ENCODE measurements around the gene UMPS.

The UMPS gene

GRCh38 chr3:124685067-124685466, 45.2 kb upstream of the UMPS start:
- H3K4me3 ChIP-seq (ENCODE audit: low read length in 2 of 2), result no peak overlapping the region
- no CpG with 5 or more reads among the region's 5 CpGs for WGBS, 2 donors (ENCODE audit: extremely low coverage in 2 of 2, insufficient read length in 2 of 2, insufficient replicate concordance in 1 of 2)
- H3K4me2 ChIP-seq (ENCODE audit: insufficient read depth, low read length, poor library complexity, severe bottlenecking), result no peak overlapping the region
- no peak overlapping the region for H2AK5ac ChIP-seq (ENCODE audit: low read depth, low read length)
- H2BK120ac ChIP-seq (ENCODE audit: low read depth, low read length), result no peak overlapping the region
- H3K18ac ChIP-seq (ENCODE audit: low read length), result no peak overlapping the region
- no peak overlapping the region for H2BK15ac ChIP-seq (ENCODE audit: low read length)
- no peak for DNase-seq (ENCODE audit: low spot score)
- no peak overlapping the region for H4K91ac ChIP-seq (ENCODE audit: low read depth, low read length, poor library complexity)
- H2BK5ac ChIP-seq (ENCODE audit: low read length), result no peak overlapping the region
- H3K79me1 ChIP-seq (ENCODE audit: low read depth, low read length), result no peaks in the 10 kb centered on the region
- no peaks in the 10 kb centered on the region for H3K9me3 ChIP-seq (replicated peaks in 1 of 2; ENCODE audit: control insufficient read depth in 2 of 2, insufficient read depth in 1 of 2, low read depth in 1 of 2, low read length in 2 of 2)
- H2AFZ ChIP-seq (ENCODE audit: low read length), result no peak overlapping the region
- H3K4ac ChIP-seq (ENCODE audit: low read length), result no peak overlapping the region
- H2BK12ac ChIP-seq (ENCODE audit: low read length), result no peak overlapping the region
- no peak overlapping the region for H3K23ac ChIP-seq (ENCODE audit: low read depth, low read length, poor library complexity)
- H3K36me3 ChIP-seq (replicated peaks in 1 of 2; ENCODE audit: control insufficient read depth in 2 of 2, insufficient read depth in 2 of 2, low read length in 2 of 2), result no peaks in the 10 kb centered on the region
- H3K9ac ChIP-seq (ENCODE audit: low read depth, low read length, poor library complexity), result no peak overlapping the region
- H3K27ac ChIP-seq (replicated peaks; ENCODE audit: low read length), result no peak overlapping the region
- no peak overlapping the region for H3K14ac ChIP-seq (ENCODE audit: low read length)
- no peak overlapping the region for H4K8ac ChIP-seq (ENCODE audit: low read depth, low read length)
- H3K27me3 ChIP-seq (ENCODE audit: control insufficient read depth in 3 of 3, insufficient read depth in 3 of 3, low read depth in 1 of 3, low read length in 3 of 3), result no peaks in the 10 kb centered on the region
- H3K4me1 ChIP-seq (ENCODE audit: control insufficient read depth in 2 of 2, insufficient read depth in 1 of 2, low read depth in 1 of 2, low read length in 2 of 2), result peaks cover 2 to 14% of the 10 kb centered on the region in 2 donors

GRCh38 chr3:124685481-124685880, 44.8 kb upstream of the UMPS start:
- no peak overlapping the region for H2BK5ac ChIP-seq (ENCODE audit: low read length)
- no peak overlapping the region for H3K18ac ChIP-seq (ENCODE audit: low read length)
- H3K9ac ChIP-seq (ENCODE audit: low read depth, low read length, poor library complexity), result no peak overlapping the region
- H3K4me1 ChIP-seq (ENCODE audit: control insufficient read depth in 2 of 2, insufficient read depth in 1 of 2, low read depth in 1 of 2, low read length in 2 of 2), result peaks cover 2 to 14% of the 10 kb centered on the region in 2 donors
- H3K14ac ChIP-seq (ENCODE audit: low read length), result no peak overlapping the region
- DNase-seq (ENCODE audit: low spot score), result no peak
- H3K36me3 ChIP-seq (replicated peaks in 1 of 2; ENCODE audit: control insufficient read depth in 2 of 2, insufficient read depth in 2 of 2, low read length in 2 of 2), result no peaks in the 10 kb centered on the region
- no peak overlapping the region for H3K4me2 ChIP-seq (ENCODE audit: insufficient read depth, low read length, poor library complexity, severe bottlenecking)
- H2BK15ac ChIP-seq (ENCODE audit: low read length), result no peak overlapping the region
- no peak overlapping the region for H2BK12ac ChIP-seq (ENCODE audit: low read length)
- no peak overlapping the region for H4K8ac ChIP-seq (ENCODE audit: low read depth, low read length)
- no peaks in the 10 kb centered on the region for H3K79me1 ChIP-seq (ENCODE audit: low read depth, low read length)
- no CpG with 5 or more reads among the region's 7 CpGs for WGBS, 2 donors (ENCODE audit: extremely low coverage in 2 of 2, insufficient read length in 2 of 2, insufficient replicate concordance in 1 of 2)
- no peak overlapping the region for H3K27ac ChIP-seq (replicated peaks; ENCODE audit: low read length)
- H3K9me3 ChIP-seq (replicated peaks in 1 of 2; ENCODE audit: control insufficient read depth in 2 of 2, insufficient read depth in 1 of 2, low read depth in 1 of 2, low read length in 2 of 2), result no peaks in the 10 kb centered on the region
- H3K23ac ChIP-seq (ENCODE audit: low read depth, low read length, poor library complexity), result no peak overlapping the region
- no peak overlapping the region for H2BK120ac ChIP-seq (ENCODE audit: low read depth, low read length)
- no peak overlapping the region for H3K4ac ChIP-seq (ENCODE audit: low read length)
- H2AFZ ChIP-seq (ENCODE audit: low read length), result no peak overlapping the region
- H3K27me3 ChIP-seq (ENCODE audit: control insufficient read depth in 3 of 3, insufficient read depth in 3 of 3, low read depth in 1 of 3, low read length in 3 of 3), result no peaks in the 10 kb centered on the region
- H4K91ac ChIP-seq (ENCODE audit: low read depth, low read length, poor library complexity), result no peak overlapping the region
- H3K4me3 ChIP-seq (ENCODE audit: low read length in 2 of 2), result no peak overlapping the region
- no peak overlapping the region for H2AK5ac ChIP-seq (ENCODE audit: low read depth, low read length)

GRCh38 chr3:124686028-124686670, 44.1 kb upstream of the UMPS start:
- no peak overlapping the region for H2AK5ac ChIP-seq (ENCODE audit: low read depth, low read length)
- no peaks in the 10 kb centered on the region for H3K79me1 ChIP-seq (ENCODE audit: low read depth, low read length)
- WGBS, 2 donors (ENCODE audit: extremely low coverage in 2 of 2, insufficient read length in 2 of 2, insufficient replicate concordance in 1 of 2), result no CpG with 5 or more reads among the region's 3 CpGs
- H2AFZ ChIP-seq (ENCODE audit: low read length), result no peak overlapping the region
- no peaks in the 10 kb centered on the region for H3K27me3 ChIP-seq (ENCODE audit: control insufficient read depth in 3 of 3, insufficient read depth in 3 of 3, low read depth in 1 of 3, low read length in 3 of 3)
- H3K23ac ChIP-seq (ENCODE audit: low read depth, low read length, poor library complexity), result no peak overlapping the region
- no peak overlapping the region for H3K9ac ChIP-seq (ENCODE audit: low read depth, low read length, poor library complexity)
- H3K36me3 ChIP-seq (replicated peaks in 1 of 2; ENCODE audit: control insufficient read depth in 2 of 2, insufficient read depth in 2 of 2, low read length in 2 of 2), result no peaks in the 10 kb centered on the region
- H4K91ac ChIP-seq (ENCODE audit: low read depth, low read length, poor library complexity), result no peak overlapping the region
- no peak overlapping the region for H2BK12ac ChIP-seq (ENCODE audit: low read length)
- H2BK15ac ChIP-seq (ENCODE audit: low read length), result no peak overlapping the region
- no peak for DNase-seq (ENCODE audit: low spot score)
- no peak overlapping the region for H3K4me3 ChIP-seq (ENCODE audit: low read length in 2 of 2)
- H3K9me3 ChIP-seq (replicated peaks in 1 of 2; ENCODE audit: control insufficient read depth in 2 of 2, insufficient read depth in 1 of 2, low read depth in 1 of 2, low read length in 2 of 2), result no peaks in the 10 kb centered on the region
- no peak overlapping the region for H3K4me2 ChIP-seq (ENCODE audit: insufficient read depth, low read length, poor library complexity, severe bottlenecking)
- no peak overlapping the region for H2BK5ac ChIP-seq (ENCODE audit: low read length)
- H3K27ac ChIP-seq (replicated peaks; ENCODE audit: low read length), result no peak overlapping the region
- no peak overlapping the region for H4K8ac ChIP-seq (ENCODE audit: low read depth, low read length)
- peaks cover 2 to 14% of the 10 kb centered on the region in 2 donors for H3K4me1 ChIP-seq (ENCODE audit: control insufficient read depth in 2 of 2, insufficient read depth in 1 of 2, low read depth in 1 of 2, low read length in 2 of 2)
- H3K14ac ChIP-seq (ENCODE audit: low read length), result no peak overlapping the region
- no peak overlapping the region for H3K18ac ChIP-seq (ENCODE audit: low read length)
- no peak overlapping the region for H3K4ac ChIP-seq (ENCODE audit: low read length)
- H2BK120ac ChIP-seq (ENCODE audit: low read depth, low read length), result no peak overlapping the region

GRCh38 chr3:124688581-124689454, 41.4 kb upstream of the UMPS start:
- Histone ChIP-seq H2BK15ac (ENCODE audit: low read length) (no peak overlapping the region), H2AK5ac (ENCODE audit: low read depth, low read length) (no peak overlapping the region), H3K4ac (ENCODE audit: low read length) (no peak overlapping the region), H3K23ac (ENCODE audit: low read depth, low read length, poor library complexity) (no peak overlapping the region), H3K14ac (ENCODE audit: low read length) (no peak overlapping the region), H2BK12ac (ENCODE audit: low read length) (no peak overlapping the region), H3K27ac (replicated peaks; ENCODE audit: low read length) (no peak overlapping the region), H3K9me3 (replicated peaks in 1 of 2; ENCODE audit: control insufficient read depth in 2 of 2, insufficient read depth in 1 of 2, low read depth in 1 of 2, low read length in 2 of 2) (no peaks in the 10 kb centered on the region), H2AFZ (ENCODE audit: low read length) (peak overlapping the region; percentile 27), H3K79me1 (ENCODE audit: low read depth, low read length) (no peaks in the 10 kb centered on the region), H4K8ac (ENCODE audit: low read depth, low read length) (no peak overlapping the region), H3K4me2 (ENCODE audit: insufficient read depth, low read length, poor library complexity, severe bottlenecking) (no peak overlapping the region), H3K9ac (ENCODE audit: low read depth, low read length, poor library complexity) (no peak overlapping the region), H3K4me1 (ENCODE audit: control insufficient read depth in 2 of 2, insufficient read depth in 1 of 2, low read depth in 1 of 2, low read length in 2 of 2) (peaks cover 2 to 14% of the 10 kb centered on the region in 2 donors), H2BK5ac (ENCODE audit: low read length) (no peak overlapping the region), H3K36me3 (replicated peaks in 1 of 2; ENCODE audit: control insufficient read depth in 2 of 2, insufficient read depth in 2 of 2, low read length in 2 of 2) (no peaks in the 10 kb centered on the region), H3K18ac (ENCODE audit: low read length) (no peak overlapping the region), H2BK120ac (ENCODE audit: low read depth, low read length) (no peak overlapping the region), H3K4me3 (ENCODE audit: low read length in 2 of 2) (no peak overlapping the region), H3K27me3 (ENCODE audit: control insufficient read depth in 3 of 3, insufficient read depth in 3 of 3, low read depth in 1 of 3, low read length in 3 of 3) (no peaks in the 10 kb centered on the region), H4K91ac (ENCODE audit: low read depth, low read length, poor library complexity) (no peak overlapping the region)
- WGBS, 2 donors (ENCODE audit: extremely low coverage in 2 of 2, insufficient read length in 2 of 2, insufficient replicate concordance in 1 of 2), result no CpG with 5 or more reads among the region's 11 CpGs
- DNase-seq (ENCODE audit: low spot score), result peak; percentile 71

Data from neuronal stem cell (in vitro differentiated cells).